WTC11 (cell line): Measurements from ENCODE around the gene ZNF80. TPM values are rescaled to one million over a fixed set of nuclear protein-coding genes. Genes with fewer than 3 reads are reported as not detected.

Source experiments
- ATAC-seq: fragments of 200-7000 bp; cut with Tn5 transposase; 2 replicates; pipeline ENCODE4 v1.10.0; 2021; ENCODE audit warnings: mild to moderate bottlenecking, moderate library complexity
- CTCF ChIA-PET: fragments of 300-600 bp; sonication (Branson Sonifier 250); formaldehyde crosslinking; loops from one replicate; lab custom pipeline; 2021; ENCODE audit warnings: antibody characterized with exemption; lab: Charles Lee
- POLR2A ChIA-PET: fragments of 350-600 bp; sonication (Branson Sonifier 250); formaldehyde crosslinking; loops from one replicate; lab custom pipeline; 2021; ENCODE audit warnings: antibody characterized with exemption; lab: Charles Lee
- DNase-seq: peaks from one replicate; pipeline ENCODE4 v3.0.0; 2021; ENCODE audit warnings: low spot score
- H3K27ac Mint-ChIP-seq: 2 replicates; pipeline ENCODE4 v1.8.0; 2021; ENCODE audit warnings: mixed read lengths
- H3K27me3 Mint-ChIP-seq: 2 replicates; pipeline ENCODE4 v1.8.0; 2021; ENCODE audit warnings: low read depth, mild to moderate bottlenecking, moderate library complexity, mixed read lengths
- H3K36me3 Mint-ChIP-seq: 2 replicates; pipeline ENCODE4 v1.8.0; 2021; ENCODE audit warnings: mixed read lengths
- H3K4me1 Mint-ChIP-seq: 2 replicates; pipeline ENCODE4 v1.8.0; 2022; ENCODE audit warnings: mixed read lengths
- H3K4me3 Mint-ChIP-seq: 2 replicates; pipeline ENCODE4 v1.8.0; 2021; ENCODE audit warnings: mild to moderate bottlenecking, moderate library complexity, mixed read lengths
- H3K9me3 Mint-ChIP-seq: 2 replicates; pipeline ENCODE4 v1.8.0; 2021; ENCODE audit warnings: mixed read lengths
- AR ChIP-seq: fragments of 250-450 bp; sonication (Bioruptor Pico); IDR thresholded peaks from 2 replicates; pipeline ENCODE4 v1.9.0; 2021; ENCODE audit warnings: mild to moderate bottlenecking
- ATF6 ChIP-seq: sonication (generic); formaldehyde crosslinking; IDR thresholded peaks from 2 replicates; pipeline ENCODE4 v1.8.1; 2023; ENCODE audit warnings: mild to moderate bottlenecking, missing genetic modification reagents
- E2F1 ChIP-seq: sonication (generic); formaldehyde crosslinking; IDR thresholded peaks from 2 replicates; pipeline ENCODE4 v1.8.0; 2022; ENCODE audit warnings: mild to moderate bottlenecking, missing genetic modification reagents
- ERG ChIP-seq: fragments of 250-450 bp; sonication (Bioruptor Pico); IDR thresholded peaks from 2 replicates; pipeline ENCODE4 v1.8.0; 2021; ENCODE audit warnings: mild to moderate bottlenecking
- GTF2I ChIP-seq: fragments of 250-450 bp; sonication (Bioruptor Pico); conservative IDR thresholded peaks from 2 replicates; pipeline ENCODE4 v1.4.0; 2021; ENCODE audit warnings: mild to moderate bottlenecking
- HMGXB4 ChIP-seq: sonication (generic); formaldehyde crosslinking; IDR thresholded peaks from 2 replicates; pipeline ENCODE4 v1.8.1; 2023; ENCODE audit warnings: mild to moderate bottlenecking, moderate library complexity, missing genetic modification reagents
- MLX ChIP-seq: sonication (generic); formaldehyde crosslinking; IDR thresholded peaks from 2 replicates; pipeline ENCODE4 v1.8.1; 2023; ENCODE audit warnings: mild to moderate bottlenecking, missing genetic modification reagents, moderate library complexity
- SOX15 ChIP-seq: fragments of 250-450 bp; sonication (Bioruptor Pico); IDR thresholded peaks from 2 replicates; pipeline ENCODE4 v1.9.0; 2021; ENCODE audit warnings: mild to moderate bottlenecking
- STAT6 ChIP-seq: sonication (generic); formaldehyde crosslinking; conservative IDR thresholded peaks from 2 replicates; pipeline ENCODE4 v1.8.1; 2023; ENCODE audit warnings: mild to moderate bottlenecking, low read depth, missing genetic modification reagents, moderate library complexity
- TEAD1 ChIP-seq: sonication (generic); formaldehyde crosslinking; IDR thresholded peaks from 2 replicates; pipeline ENCODE4 v1.8.0; 2022; ENCODE audit warnings: mild to moderate bottlenecking, missing genetic modification reagents
- USF1 ChIP-seq: sonication (generic); formaldehyde crosslinking; IDR thresholded peaks from 2 replicates; pipeline ENCODE4 v1.8.0; 2022; ENCODE audit warnings: mild to moderate bottlenecking, missing genetic modification reagents
- ZNF121 ChIP-seq: sonication (generic); formaldehyde crosslinking; IDR thresholded peaks from 2 replicates; pipeline ENCODE4 v1.8.0; 2023; ENCODE audit warnings: missing genetic modification reagents
- ZNF281 ChIP-seq: sonication (generic); formaldehyde crosslinking; IDR thresholded peaks from 2 replicates; pipeline ENCODE4 v1.8.0; 2023; ENCODE audit warnings: mild to moderate bottlenecking, missing genetic modification reagents
- ZNF671 ChIP-seq: fragments of 250-450 bp; sonication (Bioruptor Pico); IDR thresholded peaks from 2 replicates; pipeline ENCODE4 v1.8.0; 2021; ENCODE audit warnings: mild to moderate bottlenecking
- ZSCAN18 ChIP-seq: fragments of 250-450 bp; sonication (Bioruptor Pico); IDR thresholded peaks from 2 replicates; pipeline ENCODE4 v2.1.2; 2022; ENCODE audit warnings: mild to moderate bottlenecking, moderate library complexity
- total RNA-seq: library from RNA; stranded (reverse); gene quantifications from 3 replicates; pipeline ENCODE4 v1.2.3, GENCODE V29; 2021

Gene ZNF80
- total RNA-seq, 1 experiment from 2014 or later, result not detected

- TF ChIP-seq ZNF671 (CRISPR knock-in tag) (no peak), SOX15 (CRISPR knock-in tag) (no peak), GTF2I (no peak), E2F1 (CRISPR knock-in tag) (no peak), STAT6 (no peak), ZNF121 (CRISPR knock-in tag) (no peak), ZNF281 (CRISPR knock-in tag) (no peak), ATF6 (CRISPR knock-in tag) (no peak)
- TF ChIP-seq, all 79 proteins: peak for 0
These were observed 45.2 kb downstream of the ZNF80 start (continued) for GRCh38 chr3:114192136-114192535.

GRCh38 chr3:114186501-114186900, 50.9 kb downstream of the ZNF80 start:
- CTCF ChIA-PET, result no interaction called here
- H3K4me3 Mint-ChIP-seq, result no peak overlapping the region
- DNase-seq (no peak), ATAC-seq (no peak)
- H3K36me3 Mint-ChIP-seq, result peaks cover 13% of the 10 kb centered on the region
- peaks cover 31% of the 10 kb centered on the region for H3K9me3 Mint-ChIP-seq
- no peak overlapping the region for H3K27ac Mint-ChIP-seq
- TF ChIP-seq TEAD1 (CRISPR knock-in tag), result no peak
- TF ChIP-seq AR, result no peak
- TF ChIP-seq USF1 (CRISPR knock-in tag), result no peak
- TF ChIP-seq ZSCAN18, result no peak
- no peak for TF ChIP-seq MLX (CRISPR knock-in tag)
- TF ChIP-seq ERG (CRISPR knock-in tag), result no peak
- no peak for TF ChIP-seq HMGXB4 (CRISPR knock-in tag)
- no peaks in the 10 kb centered on the region; the same call in 1 of the 2 replicates for H3K27me3 Mint-ChIP-seq
- H3K4me1 Mint-ChIP-seq, result peaks cover 3% of the 10 kb centered on the region; the same call in 1 of the 2 replicates
- POLR2A ChIA-PET, result no interaction called here
